ENCODE data around the gene PIK3R5.

Gene PIK3R5

GRCh38 chr17:8883353-8883752, 82.2 kb downstream of the PIK3R5 start:
- no peak for DNase-seq
- TF ChIP-seq CTCF (IDR thresholded peaks at IDR 0.05; ENCODE audit: low read depth, low read length, missing control alignments), result no peak
- Histone ChIP-seq H3K36me3 (replicated peaks) (no peaks in the 10 kb centered on the region), H3K4me3 (ENCODE audit: low read depth, low read length) (no peak overlapping the region), H3K27me3 (replicated peaks) (no peaks in the 10 kb centered on the region), H3K27ac (no peak overlapping the region)
- in situ Hi-C loops (cut with HindIII; ENCODE audit: low pct_ligation_motif_present, low sequenced_read_pairs), result no loop called here

- DNase-seq, result no peak
- H3K27me3 ChIP-seq (replicated peaks), result no peaks in the 10 kb centered on the region
- no peak overlapping the region for H3K27ac ChIP-seq
- H3K4me3 ChIP-seq (ENCODE audit: low read depth, low read length), result no peak overlapping the region
- no peak for TF ChIP-seq CTCF (IDR thresholded peaks at IDR 0.05; ENCODE audit: low read depth, low read length, missing control alignments)
- no peaks in the 10 kb centered on the region for H3K36me3 ChIP-seq (replicated peaks)
- in situ Hi-C loops (cut with HindIII; ENCODE audit: low pct_ligation_motif_present, low sequenced_read_pairs), result no loop called here
Observed at GRCh38 chr17:8881606-8882005, 83.9 kb downstream of the PIK3R5 start.

- no peak overlapping the region for H3K27ac ChIP-seq
- no peaks in the 10 kb centered on the region for H3K36me3 ChIP-seq (replicated peaks)
- no peaks in the 10 kb centered on the region for H3K27me3 ChIP-seq (replicated peaks)
- in situ Hi-C loops (cut with HindIII; ENCODE audit: low pct_ligation_motif_present, low sequenced_read_pairs), result no loop called here
- no peak for TF ChIP-seq CTCF (IDR thresholded peaks at IDR 0.05; ENCODE audit: low read depth, low read length, missing control alignments)
- no peak for DNase-seq
- H3K4me3 ChIP-seq (ENCODE audit: low read depth, low read length), result no peak overlapping the region
Observed at GRCh38 chr17:8880466-8880865, 85.0 kb downstream of the PIK3R5 start.

GRCh38 chr17:8879410-8879809, 86.1 kb downstream of the PIK3R5 start:
- no peaks in the 10 kb centered on the region for H3K27me3 ChIP-seq (replicated peaks)
- no peak overlapping the region for H3K4me3 ChIP-seq (ENCODE audit: low read depth, low read length)
- H3K27ac ChIP-seq, result no peak overlapping the region
- no peaks in the 10 kb centered on the region for H3K36me3 ChIP-seq (replicated peaks)
- in situ Hi-C loops (cut with HindIII; ENCODE audit: low pct_ligation_motif_present, low sequenced_read_pairs), result no loop called here
- TF ChIP-seq CTCF (IDR thresholded peaks at IDR 0.05; ENCODE audit: low read depth, low read length, missing control alignments), result no peak
- DNase-seq, result no peak

- H3K36me3 ChIP-seq (replicated peaks), result no peaks in the 10 kb centered on the region
- no peaks in the 10 kb centered on the region for H3K27me3 ChIP-seq (replicated peaks)
- TF ChIP-seq CTCF (IDR thresholded peaks at IDR 0.05; ENCODE audit: low read depth, low read length, missing control alignments), result no peak
- no peak for DNase-seq
- no peak overlapping the region for H3K27ac ChIP-seq
- in situ Hi-C loops (cut with HindIII; ENCODE audit: low pct_ligation_motif_present, low sequenced_read_pairs), result no loop called here
- no peak overlapping the region for H3K4me3 ChIP-seq (ENCODE audit: low read depth, low read length)
Observed at GRCh38 chr17:8877984-8878383, 87.5 kb downstream of the PIK3R5 start.

GRCh38 chr17:8875957-8876356, 89.5 kb downstream of the PIK3R5 start:
- TF ChIP-seq CTCF (IDR thresholded peaks at IDR 0.05; ENCODE audit: low read depth, low read length, missing control alignments), result no peak
- Histone ChIP-seq H3K27ac (no peak overlapping the region), H3K4me3 (ENCODE audit: low read depth, low read length) (no peak overlapping the region), H3K27me3 (replicated peaks) (no peaks in the 10 kb centered on the region), H3K36me3 (replicated peaks) (no peaks in the 10 kb centered on the region)
- in situ Hi-C loops (cut with HindIII; ENCODE audit: low pct_ligation_motif_present, low sequenced_read_pairs), result no loop called here
- peak; percentile 40 for DNase-seq
